Right renal cortex interstitium (tissue), 3 donors: ENCODE measurements around the gene FREM1. TPM values are rescaled to one million over a fixed set of nuclear protein-coding genes. Genes with fewer than 3 reads are reported as not detected.

Experiments used
- DNase-seq, 3 donors: peaks; one replicate each; pipeline ENCODE4 v3.0.0-alpha.2; 2013; ENCODE audit warnings: low read depth in 3 of 3, low spot score in 2 of 3
- polyA plus RNA-seq, 3 donors: library from polyadenylated mRNA; unstranded; fragments of 120-200 nt; gene quantifications; one replicate each; pipeline ENCODE4 v1.2.1, GENCODE V29; 2013; ENCODE audit not compliant: insufficient read length in 3 of 3

Gene FREM1
- polyA plus RNA-seq, 3 donors = 173 to 182 (median 177) TPM

DNA sequence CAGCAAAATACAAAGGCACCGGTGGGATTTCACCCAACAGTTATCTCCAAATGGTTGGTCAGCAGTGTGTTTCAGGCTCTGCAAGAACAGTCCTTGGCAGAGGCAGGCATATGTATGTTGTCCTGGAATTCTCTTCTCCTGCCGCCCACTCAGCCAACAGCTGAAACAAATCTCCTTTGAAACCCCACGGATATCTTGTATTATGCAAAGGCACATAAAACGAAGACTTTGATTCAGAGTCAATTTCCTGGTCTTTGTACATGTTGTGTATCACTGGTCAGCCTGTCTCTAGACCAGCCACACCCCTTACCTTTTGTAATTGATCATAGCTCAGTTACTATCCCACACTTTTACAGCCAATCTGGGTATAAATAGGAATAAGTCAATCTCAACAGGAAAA is 29.2 kb downstream of the FREM1 start:
- DNase-seq = no peak

DNA sequence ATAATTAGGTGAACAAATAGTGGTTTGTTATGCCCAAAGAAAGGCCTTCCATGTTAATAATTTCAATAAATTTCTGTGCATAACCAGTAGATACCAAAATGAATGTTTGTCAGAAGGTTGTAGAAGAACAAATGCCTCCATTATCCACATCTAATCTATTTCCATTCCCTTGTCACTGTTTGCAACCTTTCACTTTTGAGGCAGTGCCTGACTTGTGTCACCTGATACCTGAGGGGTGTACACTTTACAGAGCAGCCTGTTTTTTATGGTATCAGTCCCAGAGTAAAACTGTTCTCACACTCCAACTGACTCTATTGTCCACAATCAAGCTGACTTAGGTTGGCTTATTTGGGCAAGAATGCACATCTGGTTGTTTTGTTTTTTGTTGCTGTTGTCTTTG is 40.1 kb downstream of the FREM1 start:
- no peak for DNase-seq

DNA sequence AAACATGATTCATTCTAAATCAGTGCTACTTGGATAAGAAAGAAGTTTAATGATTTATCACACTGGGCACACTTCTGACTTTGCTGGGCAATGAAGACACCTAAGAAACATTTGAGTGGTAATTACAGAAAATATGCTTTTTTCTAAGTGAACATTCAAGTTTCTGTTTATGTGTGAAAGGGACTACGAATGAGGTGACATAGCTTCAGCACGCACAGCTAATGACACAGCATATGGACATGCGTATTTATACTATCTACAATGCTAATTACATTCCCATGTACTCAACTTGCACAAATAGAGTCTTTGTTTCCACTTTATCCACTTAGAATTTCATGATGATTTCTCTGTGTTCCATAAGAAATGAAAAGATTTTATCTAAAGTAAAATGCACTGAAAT is 40.6 kb downstream of the FREM1 start:
- DNase-seq = no peak

DNA sequence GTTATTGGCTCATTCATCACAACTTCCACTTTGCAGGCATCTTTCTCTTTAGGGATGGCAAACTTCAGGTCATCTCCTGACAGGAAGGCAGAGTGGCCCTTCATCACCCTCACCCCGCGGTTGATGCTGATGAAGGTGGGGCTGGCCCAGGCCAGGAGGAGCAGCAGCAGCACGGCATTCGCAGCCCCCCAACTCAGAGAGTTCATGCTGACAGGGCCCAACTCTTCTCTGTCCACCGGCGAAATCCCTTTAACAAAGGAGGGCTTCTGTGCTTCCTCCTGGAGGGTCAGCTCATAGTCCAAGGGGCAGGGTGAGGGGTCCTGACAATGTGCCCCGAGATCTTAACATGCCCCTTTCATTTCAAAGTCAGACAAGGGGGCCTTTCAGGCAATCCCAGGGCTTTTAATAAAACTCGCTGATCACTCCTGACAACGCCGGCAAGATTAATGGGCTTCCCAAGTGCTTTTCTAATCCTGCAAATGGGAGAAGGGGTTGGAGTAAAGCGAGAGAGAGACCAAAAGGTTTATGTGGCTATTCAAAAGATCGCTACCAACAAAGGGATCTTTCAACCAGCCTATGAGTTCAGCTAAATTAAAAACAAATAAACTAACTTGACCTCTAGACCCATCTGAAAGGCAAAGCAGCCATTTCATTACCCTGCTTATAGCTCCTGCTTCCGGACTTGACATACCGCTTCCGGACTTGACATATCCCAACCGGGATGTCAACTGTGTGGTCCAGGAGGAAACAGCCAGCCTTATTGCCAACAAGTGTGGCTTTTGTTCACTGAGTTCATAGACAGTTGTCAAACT is 41.2 kb downstream of the FREM1 start:
- peak; percentile 53 to 71 (median 69) for DNase-seq

DNA sequence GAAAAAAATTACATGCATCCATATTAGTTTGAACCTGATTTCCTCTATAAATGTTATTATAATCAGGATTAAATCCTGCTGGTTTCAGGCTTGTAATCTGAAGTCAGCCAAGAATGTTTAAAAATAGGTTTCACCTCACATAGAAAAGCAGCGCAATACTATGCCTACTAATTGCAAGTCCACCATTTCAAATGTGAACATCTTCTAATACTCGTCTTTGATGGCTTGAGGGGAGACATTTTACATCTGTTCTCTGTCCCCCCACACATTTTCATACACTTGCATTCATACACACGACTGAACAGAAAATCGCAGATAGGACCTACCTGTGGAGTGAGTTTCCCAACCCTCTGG is 41.8 kb downstream of the FREM1 start:
- DNase-seq = no peak

DNA sequence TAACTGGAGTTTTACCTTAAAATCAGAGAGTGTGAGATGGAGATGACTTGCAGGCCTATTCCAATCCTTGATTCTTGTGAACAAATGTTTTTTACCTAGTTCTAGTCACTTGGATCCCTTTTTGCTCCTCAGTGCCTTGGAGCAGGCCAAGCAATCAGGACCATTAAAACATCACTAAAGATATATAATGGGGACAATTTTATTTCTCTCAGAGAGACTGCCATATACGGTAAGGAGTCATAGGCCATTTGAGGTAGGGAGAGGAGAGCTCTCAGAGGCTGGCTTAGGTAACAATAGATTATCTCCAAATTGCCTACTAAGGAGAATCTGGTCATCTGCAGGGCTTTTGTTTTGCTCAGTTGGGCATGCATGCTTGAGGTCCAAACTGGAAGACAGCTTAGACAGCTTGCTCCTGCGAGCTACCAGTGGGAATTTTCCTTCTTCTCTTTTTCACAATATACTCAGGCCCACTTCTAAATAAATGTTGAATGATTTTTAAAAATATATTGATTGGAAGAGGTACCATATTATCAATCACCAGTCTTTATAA is 44.0 kb downstream of the FREM1 start:
- no peak for DNase-seq

DNA sequence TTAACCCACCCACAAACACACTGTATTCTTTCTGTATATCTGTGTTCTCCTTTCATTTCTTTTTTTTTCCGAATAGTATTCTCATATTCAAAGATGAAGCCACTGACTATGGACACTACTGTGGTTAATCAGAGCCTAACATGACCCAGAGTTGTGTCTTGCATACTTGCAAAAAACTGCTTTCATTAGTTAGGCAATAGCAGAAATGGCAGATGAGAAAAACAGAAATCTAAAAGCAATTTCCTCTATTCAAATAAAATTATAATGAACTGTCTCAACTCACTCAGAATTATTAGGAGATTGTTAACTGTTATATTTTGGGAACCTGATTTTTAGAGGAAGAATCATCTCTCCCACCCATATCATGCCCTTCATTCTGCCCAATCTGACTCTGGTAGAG is 45.9 kb downstream of the FREM1 start:
- DNase-seq = no peak

DNA sequence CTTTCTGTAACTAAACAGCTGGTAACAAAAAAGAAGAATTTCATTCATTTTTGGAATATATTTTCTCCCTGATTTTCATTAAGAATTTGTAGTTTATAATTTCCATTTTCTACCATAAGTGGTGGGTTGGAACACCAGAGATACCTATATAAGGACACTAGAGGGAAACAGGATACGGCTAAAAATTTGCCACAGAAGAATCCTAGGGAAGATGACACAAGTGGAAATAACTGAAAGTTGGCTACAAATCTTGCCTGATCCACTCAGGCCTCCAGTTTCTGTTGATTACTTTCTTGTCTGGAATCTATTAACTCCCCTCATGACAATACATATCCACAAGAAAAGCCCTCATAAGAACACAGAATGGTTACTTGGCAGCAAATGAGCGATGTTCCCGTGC is 46.8 kb downstream of the FREM1 start:
- no peak for DNase-seq

DNA sequence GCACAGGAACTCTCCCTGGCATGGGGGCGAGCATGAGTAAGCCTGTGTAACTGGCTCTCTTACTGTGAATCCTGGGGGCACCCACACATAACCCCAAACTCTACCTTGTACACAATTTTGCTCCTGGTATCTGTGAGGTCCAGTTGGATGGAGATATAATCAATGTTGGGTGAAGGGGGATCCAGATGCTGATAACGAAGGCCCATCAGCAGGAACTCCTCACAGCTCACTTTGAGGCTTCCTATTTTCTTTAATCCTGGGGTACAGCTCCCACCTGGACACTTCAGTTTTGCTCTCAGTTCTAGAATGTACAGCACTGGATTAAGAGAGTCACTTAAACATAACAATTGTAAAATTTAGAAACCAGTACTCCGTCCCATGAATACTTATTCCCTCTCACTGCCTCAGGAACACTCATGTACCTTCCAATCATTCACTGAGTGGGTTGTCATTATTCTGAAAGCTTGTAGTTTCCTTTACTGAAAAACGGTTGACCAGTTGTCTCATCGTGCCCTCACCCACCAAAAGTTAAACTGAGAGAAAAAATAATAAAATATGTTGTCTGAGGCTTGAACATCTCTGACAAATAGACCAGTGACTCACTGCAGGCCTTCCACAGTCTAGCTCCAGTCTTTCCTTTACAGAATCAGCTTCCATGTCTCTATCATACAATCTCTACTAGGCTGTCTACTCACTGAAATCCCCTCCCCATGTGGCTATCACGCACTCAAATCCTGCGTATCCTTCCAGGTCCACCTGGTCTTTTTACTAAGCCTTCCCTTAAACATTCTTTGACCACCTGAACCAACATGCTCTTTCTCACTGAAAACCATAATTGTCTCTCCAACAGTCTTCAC is 52.6 kb downstream of the FREM1 start:
- no peak for DNase-seq

DNA sequence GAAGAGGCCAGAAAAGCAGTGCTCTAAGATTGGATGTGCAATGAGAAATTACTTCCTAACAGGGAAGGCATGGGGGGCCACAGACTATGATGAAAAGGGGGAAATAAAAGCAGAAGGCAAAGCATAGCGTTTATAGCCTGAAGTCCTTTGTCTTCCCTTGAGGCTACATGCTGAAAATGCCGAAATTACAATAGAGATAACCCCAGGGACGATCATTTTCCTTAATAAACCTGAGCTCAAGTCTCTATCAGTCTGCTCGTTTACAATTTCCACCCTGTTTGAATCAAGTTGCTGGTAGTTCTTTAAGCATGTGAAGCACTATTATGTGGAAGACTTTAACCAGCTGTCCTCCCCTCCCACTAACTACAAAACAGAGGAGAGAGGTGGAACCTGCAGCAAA is 60.4 kb downstream of the FREM1 start:
- DNase-seq = no peak

DNA sequence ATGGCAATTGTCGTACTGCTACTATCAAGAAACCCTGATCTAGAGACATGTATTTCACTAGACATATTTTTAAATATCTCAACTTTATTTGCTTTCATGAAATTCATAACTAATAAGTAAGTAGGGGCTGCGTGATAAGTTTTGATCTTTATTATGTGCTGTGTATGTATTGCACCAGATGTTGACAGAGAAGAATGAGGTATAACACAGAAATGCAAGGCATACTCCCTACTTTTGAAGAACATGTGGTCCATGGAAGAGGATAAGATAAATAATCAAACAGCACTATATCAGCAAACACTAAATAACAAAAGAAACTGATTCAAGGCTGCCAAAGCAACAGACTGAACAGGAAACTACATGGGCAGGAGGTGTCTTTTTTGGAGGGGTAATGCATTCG is 60.9 kb downstream of the FREM1 start:
- DNase-seq = no peak

DNA sequence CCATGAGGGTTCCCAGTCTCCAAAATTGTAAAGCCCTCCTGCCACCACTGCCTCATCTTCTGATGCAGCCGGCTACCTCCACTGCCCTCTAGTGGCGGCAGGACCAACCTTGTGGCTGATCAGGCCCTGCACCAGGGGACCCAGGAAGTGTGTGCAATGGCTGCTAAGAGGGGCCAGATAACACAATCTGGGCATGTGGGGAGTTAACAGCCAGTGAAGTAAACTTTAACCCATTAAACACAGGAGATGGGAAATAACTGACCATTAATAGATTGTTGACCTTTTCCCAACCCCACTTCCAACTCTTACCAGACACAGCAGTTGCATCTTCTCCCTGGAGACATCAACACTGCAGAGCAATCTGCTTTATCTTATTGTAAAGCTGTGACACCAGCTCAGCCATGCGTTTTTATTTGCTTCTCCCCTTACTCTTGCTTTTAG is 63.3 kb downstream of the FREM1 start:
- no peak for DNase-seq

DNA sequence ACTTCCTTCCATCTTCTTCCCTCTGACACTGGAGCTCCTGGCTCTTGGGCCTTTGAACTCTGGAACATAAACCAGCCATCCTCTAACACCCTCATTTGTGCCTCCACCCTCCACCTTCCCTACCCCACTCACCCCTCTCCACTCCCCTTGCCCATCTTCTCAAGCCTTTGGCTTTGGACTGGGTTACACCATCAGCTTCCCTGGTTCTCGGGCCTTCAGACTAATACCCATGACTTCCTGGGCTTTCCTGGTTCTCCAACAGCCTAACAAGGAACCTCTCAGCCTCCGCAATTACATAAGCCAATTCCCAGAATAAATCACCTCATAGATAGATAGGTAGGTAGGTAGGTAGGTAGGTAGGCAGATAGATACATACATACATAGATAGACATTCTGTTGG is 67.1 kb downstream of the FREM1 start:
- DNase-seq = no peak

DNA sequence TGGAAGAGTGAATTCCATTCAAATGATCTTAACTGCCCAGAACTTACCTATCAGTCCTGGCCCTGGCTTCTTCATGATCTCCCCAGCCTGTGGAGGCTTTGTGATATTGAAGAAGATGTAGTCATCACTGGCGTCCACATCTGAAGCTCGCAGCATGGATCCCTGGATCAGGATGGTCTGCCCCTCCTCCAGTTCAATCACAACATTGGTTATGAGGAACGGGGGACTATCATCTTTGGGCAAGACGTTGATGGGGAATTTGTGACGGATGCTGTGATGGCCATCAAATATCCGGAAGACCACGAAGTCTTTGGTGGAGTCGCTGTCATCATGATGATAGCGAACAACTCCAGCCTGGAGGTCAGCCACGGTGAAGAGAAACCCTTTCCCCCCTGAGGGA is 68.0 kb downstream of the FREM1 start:
- no peak for DNase-seq

DNA sequence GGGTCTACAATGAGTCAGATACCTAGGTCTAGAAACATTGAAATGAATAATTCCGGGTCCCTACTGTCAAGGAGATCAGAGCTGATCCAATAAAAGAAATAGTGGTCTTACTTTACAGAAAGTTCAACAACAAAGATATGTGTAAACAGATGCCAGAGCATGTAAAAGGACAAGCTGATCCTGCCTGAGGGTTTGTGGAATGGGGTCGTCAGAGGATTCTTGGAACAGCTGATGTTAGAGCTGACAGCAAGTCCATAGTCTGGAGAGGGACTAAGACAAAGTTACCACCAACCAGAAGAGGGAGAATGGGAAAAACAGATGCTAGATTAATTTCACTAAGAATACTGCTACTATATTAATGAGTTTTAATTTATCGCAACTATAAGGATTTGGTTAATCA is 71.5 kb downstream of the FREM1 start:
- no peak for DNase-seq

DNA sequence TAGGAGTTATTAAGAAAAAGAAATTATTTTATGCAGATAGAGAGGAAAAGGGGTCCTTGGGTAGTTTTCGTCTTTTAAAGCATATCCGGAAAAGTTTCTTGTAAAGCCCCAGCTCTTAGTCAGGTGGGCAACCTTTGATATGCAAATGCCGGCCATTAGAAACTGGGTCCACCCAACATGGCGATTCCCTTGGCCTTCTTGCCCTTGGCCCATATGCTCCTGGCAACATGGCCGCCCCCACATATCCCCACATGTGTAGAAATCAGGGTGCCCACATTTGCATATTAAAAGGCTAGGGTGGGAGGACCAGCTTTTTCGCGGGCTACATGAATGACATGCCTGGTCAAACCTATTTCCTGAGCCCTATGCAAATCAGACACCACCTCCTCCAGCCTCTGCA is 73.3 kb downstream of the FREM1 start:
- DNase-seq = no peak

DNA sequence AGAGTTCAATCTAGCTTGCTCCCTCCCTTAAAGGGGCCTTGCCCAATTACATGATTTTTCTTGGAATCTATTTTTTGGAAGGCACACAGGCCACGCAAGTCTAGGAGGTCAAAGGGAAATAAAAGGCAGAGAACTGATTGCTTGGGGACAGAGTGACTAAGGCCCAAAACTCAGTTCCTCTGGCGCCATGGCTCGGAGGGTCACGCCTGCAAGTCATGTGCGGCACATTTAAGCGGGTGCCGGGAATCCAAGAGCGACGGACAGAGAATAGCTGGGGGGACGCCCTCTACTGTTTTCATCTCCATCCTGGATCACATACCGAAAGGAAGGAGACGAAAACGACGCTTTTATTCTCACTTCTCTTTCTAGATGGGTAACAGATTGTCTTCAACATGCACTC is 78.6 kb downstream of the FREM1 start:
- no peak for DNase-seq

DNA sequence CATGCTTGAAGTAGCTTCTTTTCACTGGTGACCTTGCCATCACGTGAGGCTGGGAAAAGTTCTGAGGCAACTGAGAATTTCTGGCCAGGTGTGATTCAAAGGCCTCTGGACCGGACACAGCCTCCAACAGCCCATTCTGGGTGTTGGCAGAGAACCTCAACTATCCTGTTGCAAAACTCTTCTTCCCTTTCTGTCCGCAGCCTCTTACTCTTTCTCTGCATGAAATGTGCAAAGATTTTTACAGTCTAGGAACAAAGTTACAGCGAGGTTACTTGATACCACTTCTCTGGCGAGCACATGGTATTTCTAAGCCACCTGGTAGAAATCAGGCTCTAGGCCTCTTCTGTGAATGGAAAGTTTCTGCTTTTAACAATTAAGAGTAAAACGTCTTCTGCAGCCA is 79.2 kb downstream of the FREM1 start:
- no peak for DNase-seq

DNA sequence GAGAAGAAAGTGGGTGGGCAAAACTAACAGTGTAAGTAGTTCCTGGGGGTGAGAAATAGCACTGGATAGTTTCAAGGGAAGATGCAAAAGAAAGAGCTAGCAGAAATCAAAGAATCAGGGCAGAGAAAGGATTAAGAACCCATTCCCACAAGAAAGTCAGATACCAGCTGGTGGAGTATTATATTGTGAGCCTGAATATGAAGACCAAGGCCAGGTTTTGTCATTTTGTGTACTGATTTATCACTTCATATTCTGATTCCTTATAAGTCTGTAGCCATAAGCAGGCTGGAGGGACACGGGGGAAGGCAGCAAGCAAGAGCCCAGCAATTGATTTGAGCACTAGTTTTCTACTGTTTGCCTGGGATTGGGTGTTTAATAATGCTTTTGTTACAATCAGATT is 80.2 kb downstream of the FREM1 start:
- no peak for DNase-seq

DNA sequence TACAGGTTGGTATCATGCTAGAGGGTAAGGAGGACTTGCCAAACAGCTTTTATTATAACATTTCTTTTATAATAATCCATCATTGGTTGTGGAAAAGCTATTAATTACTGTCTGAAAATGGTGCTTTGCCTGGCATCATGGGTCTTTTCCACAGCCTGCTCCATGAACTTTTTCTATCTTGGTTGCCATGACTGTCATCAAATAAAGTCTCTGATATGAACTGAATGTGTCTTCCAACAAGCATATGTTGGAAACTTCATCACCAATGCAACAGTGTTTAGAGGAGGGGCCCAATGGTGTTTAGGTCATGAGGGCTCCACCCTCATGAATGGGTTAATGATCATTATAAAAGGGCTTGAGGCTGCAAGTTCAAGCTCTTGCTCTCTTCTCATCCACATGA is 81.0 kb downstream of the FREM1 start:
- DNase-seq = no peak

DNA sequence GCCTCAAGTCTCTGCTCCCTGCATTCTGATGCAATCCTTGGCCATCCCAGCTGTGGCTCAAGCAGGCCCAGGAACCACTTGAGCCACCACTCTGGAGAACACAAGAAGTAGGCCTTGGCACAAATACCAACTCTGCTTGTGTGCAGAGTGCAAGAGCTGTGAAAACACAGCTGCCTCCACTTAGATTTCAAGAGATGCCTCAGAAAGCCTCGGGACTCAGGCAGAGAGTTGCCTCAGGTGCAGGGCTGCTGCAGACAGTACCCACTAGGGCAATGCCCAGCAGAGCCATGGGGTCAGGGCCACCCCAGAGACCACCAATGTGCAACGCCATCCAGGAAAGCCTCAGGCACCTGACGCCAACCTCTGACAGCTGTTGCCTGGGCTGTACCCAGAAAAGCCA is 82.4 kb downstream of the FREM1 start:
- DNase-seq = no peak

DNA sequence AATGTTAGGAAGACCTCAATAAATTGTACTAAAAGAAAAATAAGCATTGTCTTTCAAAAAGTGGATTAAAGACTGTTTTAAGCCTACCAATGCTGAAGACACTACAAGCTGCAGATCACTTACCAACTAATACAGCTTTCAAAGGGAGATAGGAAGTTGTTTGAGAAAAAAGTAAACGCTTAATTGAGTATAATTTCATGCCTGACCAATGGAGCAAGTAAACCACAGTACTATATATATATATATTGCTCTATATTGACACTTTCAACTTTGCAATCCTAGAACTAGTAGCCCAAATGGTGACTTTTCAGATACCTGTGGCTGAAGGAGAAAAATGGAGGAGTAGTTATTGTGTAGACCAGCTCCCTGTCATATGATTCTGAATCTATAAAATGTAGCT is 85.7 kb downstream of the FREM1 start:
- no peak for DNase-seq
